Measurements from ENCODE around the gene TREM1.
"Not testable (repeated sequence)": the region's sequence is repeated elsewhere in the genome, so short reads cannot be mapped to it uniquely, and the experiment has no call there.

The TREM1 gene

DNA sequence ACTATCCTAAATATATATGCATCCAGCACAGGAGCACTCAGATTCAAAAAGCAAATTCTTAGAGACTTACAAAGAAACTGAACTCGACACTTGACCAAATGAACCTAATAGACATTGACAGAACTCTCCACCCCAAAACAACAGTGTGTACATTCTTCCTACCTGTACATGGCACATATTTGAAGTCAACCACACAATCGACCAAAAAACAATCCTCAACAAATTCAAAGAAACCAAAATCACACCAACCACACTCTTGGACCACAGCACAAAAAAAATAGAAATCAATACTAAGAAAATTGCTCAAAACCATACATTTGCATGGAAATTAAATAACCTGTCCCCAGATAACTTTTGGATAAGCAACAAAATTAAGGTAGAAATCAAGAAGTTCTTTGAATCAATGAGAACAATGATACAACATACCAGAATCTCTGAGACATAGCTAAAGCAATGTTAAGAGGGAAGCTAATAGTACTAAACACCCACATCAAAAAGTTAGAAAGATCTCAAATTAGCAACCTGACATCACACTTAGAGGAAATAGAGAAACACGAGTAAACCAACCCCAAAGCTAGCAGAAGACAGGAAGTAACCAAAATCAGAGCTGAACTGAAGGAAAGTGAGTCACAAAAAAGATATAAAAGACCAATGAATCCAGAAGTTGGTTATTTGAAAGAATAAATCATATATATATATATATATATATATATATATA, 12.5 kb upstream of the TREM1 start:
- in situ Hi-C loops (cut with MboI; ENCODE audit: low sequenced_read_pairs) = no loop called here

DNA sequence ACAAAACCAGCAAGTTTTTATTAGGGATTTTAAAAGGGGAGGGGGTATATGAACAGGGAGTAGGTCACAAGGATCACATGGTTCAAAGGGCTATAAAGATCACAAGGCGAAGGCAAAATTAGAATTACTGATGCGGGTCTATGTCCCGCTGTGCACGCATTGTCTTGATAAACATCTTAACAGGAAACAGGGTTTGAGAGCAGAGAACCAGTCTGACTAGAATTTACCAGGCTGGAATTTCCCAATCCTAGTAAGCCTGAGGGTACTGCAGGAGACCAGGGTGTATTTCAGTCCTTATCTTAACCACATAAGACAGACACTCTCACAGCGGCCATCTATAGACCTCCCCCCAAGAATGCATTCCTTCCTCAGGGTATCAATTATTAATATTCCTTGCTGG, 10.8 kb upstream of the TREM1 start:
- in situ Hi-C loops (cut with MboI; ENCODE audit: low sequenced_read_pairs) = not testable (repeated sequence)

DNA sequence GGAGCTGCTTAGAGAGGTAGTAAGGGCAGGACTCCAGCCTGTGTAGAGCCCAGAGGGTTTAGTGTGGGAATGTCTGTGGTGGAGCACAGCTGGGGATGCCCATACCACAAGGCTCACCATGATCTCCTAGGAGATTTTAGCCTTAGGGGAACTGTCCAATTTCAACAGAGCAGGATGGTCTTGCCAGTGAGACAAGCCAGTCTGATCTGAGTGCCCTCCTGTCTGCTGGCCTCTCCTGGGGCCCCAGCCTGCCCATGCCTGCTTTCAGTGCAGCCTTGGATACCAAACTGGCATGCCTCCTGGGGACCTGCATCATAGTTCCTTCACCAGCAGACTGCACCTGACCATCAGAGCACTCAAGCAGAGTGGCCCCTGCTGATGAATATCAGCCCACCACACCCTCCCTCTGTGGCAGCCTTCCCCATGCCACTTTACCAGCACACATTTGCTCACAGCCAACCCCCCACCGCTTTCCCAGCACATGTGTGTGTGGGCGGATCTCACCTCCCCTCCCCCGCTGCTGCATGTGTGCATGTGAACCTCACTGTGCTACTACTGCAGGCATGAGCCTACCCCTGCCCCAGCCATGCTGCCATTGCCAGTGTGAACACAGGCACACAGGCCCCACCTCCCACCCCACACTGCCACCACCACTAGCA, 7.9 kb upstream of the TREM1 start:
- in situ Hi-C loops (cut with MboI; ENCODE audit: low sequenced_read_pairs) = no loop called here

DNA sequence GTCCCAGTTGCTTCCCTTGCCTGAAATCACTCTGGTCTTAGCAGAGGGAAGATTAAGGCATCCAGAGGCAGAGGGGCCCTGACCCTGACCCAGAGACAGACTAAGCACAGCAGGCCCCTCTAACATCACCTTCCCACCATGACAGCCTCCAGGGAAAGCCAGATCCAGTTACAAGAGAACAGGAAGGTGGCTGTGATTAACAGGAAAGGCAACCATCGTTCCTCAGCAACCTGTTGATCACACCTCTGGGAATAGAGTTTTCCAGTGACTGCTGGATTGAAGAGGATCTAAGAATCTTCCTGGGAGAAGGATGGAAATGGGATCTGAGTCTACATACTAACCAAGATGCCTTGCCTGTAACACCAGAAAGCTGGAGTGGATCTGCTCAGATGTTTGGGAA, 5.2 kb upstream of the TREM1 start:
- in situ Hi-C loops (cut with MboI; ENCODE audit: low sequenced_read_pairs) = no loop called here

DNA sequence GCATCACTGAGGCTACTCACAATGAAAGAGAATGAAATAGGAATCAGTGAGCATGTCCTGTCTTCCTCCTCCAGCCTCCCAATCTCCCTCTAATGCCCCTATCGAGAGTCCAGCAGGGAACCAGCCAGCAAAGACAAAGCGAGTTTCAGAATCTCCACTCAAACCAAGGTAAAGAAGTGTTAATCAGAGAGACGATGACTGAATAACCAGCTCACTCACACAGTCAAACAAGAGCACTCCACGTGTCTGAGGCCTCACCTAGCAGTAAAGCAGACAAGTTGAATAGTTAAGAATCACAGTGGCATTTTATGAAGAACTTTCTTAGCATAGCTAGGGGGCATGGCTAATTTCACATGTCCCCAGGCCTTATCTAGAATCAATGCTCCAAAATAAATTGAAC, 3.3 kb upstream of the TREM1 start:
- in situ Hi-C loops (cut with MboI; ENCODE audit: low sequenced_read_pairs) = no loop called here

DNA sequence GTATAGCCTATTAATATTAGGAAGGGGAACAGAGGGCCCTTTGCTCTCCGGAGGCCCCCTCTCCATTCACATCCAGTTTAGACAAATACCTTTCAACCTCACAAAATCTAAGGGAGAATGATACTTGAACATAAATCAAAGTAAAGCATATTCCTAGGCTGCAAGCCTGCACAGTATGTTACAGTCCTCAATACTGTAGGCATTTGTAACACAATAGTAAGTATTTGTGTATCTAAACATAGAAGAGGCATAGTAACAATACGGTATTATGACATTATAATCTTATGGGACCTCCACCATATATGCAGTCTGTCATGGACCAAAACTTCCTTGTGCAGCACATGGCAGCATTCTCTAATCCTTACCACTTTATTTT, 2.3 kb upstream of the TREM1 start:
- in situ Hi-C loops (cut with MboI; ENCODE audit: low sequenced_read_pairs) = no loop called here

DNA sequence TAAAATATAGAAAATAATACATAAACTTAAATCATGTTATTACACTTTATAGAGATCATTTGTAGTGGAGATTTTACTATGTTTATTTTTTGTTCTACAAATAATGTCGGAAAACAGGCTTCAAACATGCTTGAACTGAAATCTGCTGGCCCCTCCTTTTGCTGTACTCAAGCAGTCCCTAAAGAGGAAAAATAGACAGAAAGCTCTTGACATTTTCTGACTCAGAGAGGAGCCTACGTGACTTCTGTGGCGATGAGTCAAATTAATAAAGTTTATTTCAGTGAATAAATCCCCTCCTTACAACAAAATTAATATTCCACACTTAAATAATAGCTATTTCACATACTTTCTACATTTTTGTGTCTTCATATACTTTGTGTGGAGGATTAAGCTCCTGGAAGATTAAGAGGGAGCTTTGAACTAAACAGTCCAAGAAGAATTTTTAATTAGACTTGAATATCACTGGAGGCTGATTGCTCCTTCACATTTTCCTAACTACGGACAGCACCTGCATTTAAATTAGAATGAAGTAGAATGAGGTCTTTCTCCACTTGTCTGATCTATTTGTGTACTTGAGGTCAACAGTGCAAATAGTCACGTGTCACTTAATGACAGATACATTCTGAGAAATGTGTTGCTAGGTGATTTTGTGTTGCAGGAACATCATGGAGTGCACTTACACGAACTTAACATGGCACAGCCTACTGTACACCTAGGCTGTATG, 1.7 kb upstream of the TREM1 start:
- in situ Hi-C loops (cut with MboI; ENCODE audit: low sequenced_read_pairs) = no loop called here

DNA sequence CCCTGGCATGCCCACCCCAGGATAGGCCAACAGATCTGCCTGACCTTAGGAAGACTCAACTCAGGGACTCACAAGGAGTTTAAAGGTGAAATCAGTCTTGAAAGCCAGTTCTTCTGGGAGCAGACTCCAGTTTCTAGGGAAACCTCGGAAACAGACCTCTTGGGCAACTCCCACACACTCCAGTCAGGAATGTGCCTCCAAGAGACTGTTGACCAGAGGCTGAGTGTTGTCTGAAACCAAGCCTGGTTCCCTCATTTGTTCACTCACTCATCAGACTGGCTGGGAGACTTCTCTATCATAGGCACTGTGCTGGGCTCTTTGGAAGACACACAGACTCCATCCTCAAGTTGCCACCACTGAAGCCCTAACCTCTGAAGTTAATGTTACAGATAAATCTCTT, 1.8 kb downstream of the TREM1 start:
- in situ Hi-C loops (cut with MboI; ENCODE audit: low sequenced_read_pairs) = no loop called here

DNA sequence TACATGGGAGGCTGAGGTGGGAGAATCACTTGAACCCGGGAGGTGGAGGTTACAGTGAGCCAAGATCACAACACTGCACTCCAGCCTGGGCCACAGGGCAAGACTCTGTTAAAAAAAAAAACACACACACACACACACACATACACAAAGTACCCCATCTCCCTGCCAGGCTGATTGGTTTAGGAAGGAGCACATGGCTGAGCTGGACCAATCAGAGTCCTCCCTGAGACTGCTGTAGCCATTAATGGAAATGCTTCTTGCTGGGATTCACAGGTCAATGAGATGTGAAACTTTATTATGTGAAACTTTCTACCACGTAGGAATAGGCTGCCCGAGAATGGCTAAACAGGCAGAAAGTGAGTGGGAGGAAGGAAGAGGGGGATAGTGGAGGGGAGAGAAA, 2.9 kb downstream of the TREM1 start:
- in situ Hi-C loops (cut with MboI; ENCODE audit: low sequenced_read_pairs) = no loop called here

DNA sequence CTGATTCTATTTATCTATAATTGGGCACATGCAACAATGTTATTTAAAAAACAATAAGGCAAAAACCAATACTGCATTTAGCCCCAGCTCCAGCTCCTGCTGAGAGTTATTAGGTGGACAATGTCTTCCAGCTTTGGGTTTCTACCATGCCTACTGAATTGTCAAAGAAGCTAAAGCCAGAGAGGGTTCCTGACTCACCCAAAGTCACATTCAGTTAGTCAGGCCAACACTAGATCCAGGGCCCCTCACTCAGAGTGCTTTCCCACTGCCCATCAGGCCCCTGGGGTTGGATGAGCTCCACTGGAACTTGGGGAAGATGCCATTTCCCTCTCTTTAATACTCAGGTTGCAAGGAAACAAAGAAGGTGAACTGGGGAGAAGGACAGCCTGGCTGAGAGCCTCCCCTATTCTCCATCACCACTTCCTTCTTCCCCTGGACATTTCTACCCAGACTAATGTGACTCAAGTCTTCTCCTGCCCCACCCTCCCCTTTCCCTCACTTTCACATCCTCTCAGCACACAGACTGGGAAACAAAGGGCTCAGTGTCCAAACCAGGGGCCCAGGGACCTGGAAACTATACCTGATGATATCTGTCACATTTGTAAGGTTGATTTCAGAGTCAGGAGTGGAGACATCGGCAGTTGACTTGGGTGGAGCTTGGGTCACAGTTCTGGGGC, 6.0 kb downstream of the TREM1 start:
- in situ Hi-C loops (cut with MboI; ENCODE audit: low sequenced_read_pairs) = no loop called here

DNA sequence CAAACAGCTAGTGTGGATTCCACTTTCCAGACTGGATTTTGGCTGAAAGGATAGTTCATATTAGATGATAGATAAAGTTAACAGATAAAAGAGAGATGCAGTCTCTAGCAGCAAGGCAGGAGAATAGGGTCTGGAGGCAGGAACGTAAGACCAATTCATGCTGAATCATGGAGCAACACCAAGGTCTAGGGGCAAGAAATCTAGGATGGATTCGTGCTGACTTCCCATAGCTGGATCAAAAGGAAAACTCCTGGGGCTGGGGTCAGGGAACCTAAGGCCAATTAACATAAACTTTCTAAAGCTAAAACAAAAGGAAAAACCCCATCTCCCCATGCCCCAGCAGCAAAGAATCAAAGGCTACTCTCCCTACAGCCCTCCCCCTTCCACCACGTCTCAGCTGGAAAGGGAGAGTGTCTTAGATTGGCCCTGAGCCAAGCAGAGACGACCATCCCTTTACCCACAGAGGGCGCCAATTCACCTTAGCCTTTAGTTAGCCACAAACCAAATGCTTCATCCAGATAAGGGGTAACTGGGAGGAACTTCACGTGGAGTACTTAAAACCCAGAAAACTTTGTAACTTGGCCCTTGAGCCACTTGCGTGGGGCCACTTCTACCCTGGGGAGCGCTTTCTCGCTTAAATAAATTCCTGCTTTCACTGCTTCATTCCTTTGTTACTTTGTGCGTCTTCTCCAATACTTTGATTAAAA, 7.6 kb downstream of the TREM1 start:
- in situ Hi-C loops (cut with MboI; ENCODE audit: low sequenced_read_pairs) = no loop called here

DNA sequence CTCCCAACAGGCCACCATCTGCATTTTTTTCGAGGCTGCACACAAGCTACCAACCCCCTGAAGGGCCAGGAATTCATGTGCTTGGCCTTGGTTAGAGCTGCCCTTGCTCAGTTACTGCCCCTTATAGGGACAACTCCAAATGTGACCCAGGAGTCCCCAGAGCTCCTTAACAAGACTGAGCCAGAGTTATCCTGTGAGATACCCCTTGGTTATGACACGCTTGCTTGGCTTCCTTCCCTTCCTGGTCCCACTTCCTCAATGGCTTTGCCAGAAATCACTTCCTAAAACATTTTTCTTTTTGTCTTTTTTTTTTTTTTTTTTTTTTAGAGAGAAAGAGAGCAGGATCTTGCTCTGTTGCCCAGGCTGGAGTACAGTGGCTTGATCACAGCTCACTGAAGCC, 8.9 kb downstream of the TREM1 start:
- in situ Hi-C loops (cut with MboI; ENCODE audit: low sequenced_read_pairs) = no loop called here

DNA sequence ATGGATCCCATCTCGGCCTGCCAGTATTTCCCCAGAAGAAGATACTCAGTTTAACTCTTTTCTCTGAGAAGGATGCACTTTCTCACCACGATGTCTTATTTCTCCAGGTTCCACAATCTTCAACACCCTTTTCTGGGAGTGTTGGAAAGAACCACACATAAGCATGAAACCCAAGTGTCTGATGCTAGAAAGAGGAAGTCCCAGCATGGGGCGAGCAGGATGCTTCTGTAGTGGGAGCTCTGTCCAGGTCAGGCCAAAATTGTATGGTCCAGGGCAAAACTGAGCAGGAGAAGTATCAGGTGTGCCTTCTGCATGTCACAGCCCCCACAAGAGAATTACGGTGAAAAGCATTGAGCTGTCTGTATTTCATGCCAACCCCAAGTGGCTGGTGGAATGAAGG, 11.0 kb downstream of the TREM1 start:
- in situ Hi-C loops (cut with MboI; ENCODE audit: low sequenced_read_pairs) = no loop called here

DNA sequence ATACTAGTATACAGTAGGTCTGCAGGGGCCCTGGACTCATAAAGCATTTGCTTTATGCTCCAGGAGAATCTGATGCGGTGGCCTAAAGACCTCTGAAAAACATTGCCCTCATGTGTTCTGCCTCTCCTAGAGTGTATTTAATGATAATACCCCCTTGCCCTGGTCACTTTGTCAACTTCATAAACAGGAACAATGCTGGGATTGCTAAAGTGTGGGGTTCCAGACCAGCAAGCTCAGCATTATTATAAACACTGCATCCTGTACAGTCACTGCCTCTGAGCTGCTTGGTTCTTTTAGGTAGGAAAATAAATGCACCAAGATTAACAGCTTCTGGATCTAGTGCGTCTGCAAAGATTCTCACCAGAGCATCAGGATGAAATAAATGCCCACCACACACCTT, 12.2 kb downstream of the TREM1 start:
- in situ Hi-C loops (cut with MboI; ENCODE audit: low sequenced_read_pairs) = no loop called here

DNA sequence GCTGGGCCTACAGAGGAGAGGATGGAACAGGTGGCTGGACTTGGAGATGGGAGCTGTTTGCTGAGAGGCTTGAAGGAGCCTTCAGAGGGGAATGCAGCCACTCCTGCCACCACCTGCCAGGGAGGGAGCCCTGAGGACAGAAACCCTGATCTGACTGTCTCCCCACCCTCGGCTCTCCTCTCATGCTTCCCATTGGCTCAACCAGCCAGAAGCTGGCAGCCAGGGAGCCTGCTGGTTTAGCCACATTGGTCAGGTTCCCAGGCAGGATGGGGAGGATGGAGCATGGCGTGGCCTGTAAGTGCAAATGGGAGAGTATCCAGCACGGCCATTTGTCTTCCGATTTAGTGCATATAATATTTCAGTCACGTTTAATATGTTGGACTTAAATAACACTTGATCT, 12.8 kb downstream of the TREM1 start:
- in situ Hi-C loops (cut with MboI; ENCODE audit: low sequenced_read_pairs) = no loop called here

DNA sequence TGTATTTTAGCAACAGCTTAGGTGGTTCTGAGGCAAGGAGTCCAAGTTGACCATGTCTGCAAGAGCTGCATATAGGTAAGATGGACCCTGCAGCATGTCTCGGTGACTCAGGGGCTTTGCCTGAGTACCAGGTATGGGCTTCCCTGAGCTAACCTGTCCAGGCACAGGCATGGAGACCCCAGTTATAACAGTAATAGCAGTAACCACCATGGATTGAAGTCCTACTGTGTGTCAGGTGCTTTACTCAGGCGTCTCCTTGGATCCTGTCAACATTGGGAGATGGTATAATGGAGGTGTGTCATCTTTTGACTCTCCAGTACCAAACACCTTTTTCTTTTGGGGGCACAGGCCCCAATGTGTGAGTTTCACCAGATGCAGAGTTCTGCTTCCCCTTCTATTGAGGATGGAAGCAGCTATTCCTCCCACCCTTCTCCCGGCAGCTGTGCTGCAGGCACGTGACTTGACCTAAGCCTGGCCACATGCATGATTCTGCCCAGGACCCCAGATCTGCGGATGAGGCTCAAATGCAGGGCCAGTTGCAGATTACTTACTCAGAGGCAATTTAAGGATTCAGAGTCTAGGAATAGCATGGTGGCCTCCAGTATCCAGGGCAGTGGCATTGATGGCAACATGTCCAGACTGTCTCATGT, 13.8 kb downstream of the TREM1 start:
- in situ Hi-C loops (cut with MboI; ENCODE audit: low sequenced_read_pairs) = no loop called here

DNA sequence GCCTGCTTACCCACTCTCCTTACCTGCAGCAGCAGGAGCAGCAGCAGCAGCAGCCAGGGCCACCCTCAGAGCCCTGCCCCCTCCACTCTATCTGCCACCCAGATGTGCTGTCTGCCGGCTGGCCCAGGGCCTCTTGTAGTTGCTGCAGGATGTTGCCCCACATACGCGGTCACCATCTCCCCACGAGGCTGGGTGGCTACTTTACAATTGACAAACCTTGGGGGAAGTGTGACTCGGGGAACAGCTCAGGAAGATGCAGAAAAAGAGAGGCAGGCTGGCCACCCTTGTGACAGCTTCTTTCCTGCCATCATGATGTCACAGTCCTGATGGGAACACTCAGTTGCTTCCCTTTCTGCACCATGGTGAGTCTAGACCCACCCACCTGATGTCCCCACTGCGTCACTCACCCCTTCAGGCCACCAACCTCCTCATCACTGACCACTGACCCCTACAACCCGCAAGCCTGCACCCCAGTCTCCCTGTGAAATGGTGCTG, 14.5 kb downstream of the TREM1 start:
- in situ Hi-C loops (cut with MboI; ENCODE audit: low sequenced_read_pairs) = no loop called here

DNA sequence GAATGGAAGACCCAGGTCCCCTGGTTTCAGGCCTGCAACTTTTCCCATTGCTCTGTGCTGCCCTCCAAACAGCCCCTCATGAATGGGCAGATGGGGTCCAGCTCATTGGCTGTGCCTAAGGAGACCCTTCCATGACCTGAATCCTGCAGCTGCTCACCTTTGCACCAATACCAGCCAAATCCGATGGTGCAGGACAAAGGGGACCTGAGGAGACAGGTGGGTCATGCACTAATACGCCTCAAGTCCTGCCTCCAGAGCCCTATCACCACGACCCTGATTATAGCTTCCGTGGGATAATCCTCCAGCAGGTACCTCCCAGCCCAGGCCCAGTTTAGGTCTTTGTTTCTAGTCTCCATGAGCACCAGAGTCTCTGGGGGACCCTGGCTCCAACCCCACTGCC, 16.8 kb downstream of the TREM1 start:
- in situ Hi-C loops (cut with MboI; ENCODE audit: low sequenced_read_pairs) = no loop called here

DNA sequence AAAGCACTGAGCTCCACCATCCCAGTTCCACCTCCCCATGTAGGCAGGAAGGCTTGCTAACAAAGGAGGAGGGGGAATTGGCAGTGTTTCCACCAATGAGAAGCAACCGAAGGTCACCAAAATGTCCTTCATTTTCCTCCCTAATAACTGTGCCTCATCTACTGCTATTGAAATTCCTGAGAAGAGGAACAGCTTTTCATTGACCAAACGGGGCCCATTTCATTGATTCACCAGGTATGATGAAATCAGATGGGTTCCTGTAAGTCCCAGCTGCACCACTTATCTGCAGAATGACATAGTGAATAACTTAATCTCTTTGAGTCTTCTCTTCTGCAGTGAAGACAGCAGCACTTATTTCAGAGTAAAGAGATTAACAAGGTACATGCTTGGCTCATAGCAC, 17.3 kb downstream of the TREM1 start:
- in situ Hi-C loops (cut with MboI; ENCODE audit: low sequenced_read_pairs) = no loop called here

DNA sequence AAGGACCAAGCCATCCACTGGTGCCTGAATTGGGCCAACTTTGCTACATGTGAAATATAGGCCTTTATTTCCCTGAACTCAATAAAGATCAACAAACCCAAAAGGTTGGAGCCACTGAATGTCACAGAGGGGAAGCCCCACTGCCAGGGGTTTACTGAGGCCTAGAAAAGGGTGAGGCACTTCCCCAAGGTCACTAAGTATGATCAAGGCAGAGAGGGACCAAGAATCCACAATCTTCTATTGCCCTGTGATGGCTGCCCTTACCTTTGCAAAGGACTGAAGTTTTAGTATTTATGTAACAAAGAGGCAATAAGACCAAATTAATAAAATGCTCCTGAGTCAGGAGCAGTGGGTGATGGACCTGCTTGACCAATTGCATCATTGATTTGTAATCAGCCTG, 18.0 kb downstream of the TREM1 start:
- in situ Hi-C loops (cut with MboI; ENCODE audit: low sequenced_read_pairs) = no loop called here
